Gastroesophageal sphincter (tissue), 3 donors: ENCODE results near the gene XRCC4.

Experiments
- CTCF ChIP-seq, 4 experiments: fragments of 200-600 bp in 2 of 4; fragments of 450-650 bp in 2 of 4; sonication (generic) in 1 of 4; IDR thresholded peaks; one replicate each; pipeline ENCODE4 v1.5.1; 2017 to 2019; ENCODE audit warnings: antibody characterized with exemption in 4 of 4, mild to moderate bottlenecking in 2 of 4, moderate library complexity in 2 of 4
- EP300 ChIP-seq: sonication (generic); formaldehyde crosslinking; IDR thresholded peaks from one replicate; pipeline ENCODE4 v1.6.1; 2017; ENCODE audit warnings: antibody characterized with exemption, mild to moderate bottlenecking
- POLR2A ChIP-seq, 2 donors: fragments of 450-650 bp; IDR thresholded peaks; one replicate each; pipeline ENCODE4 v1.6.1; 2017; ENCODE audit warnings: antibody characterized with exemption in 2 of 2, mild to moderate bottlenecking in 2 of 2, moderate library complexity in 1 of 2
- POLR2AphosphoS5 ChIP-seq: sonication (generic); formaldehyde crosslinking; IDR thresholded peaks from one replicate; pipeline ENCODE4 v1.6.1; 2017; ENCODE audit warnings: antibody characterized with exemption

GRCh38 chr5:83184534-83184933 is 107.2 kb downstream of the XRCC4 start:
- TF ChIP-seq POLR2AphosphoS5 (no peak), CTCF (IDR thresholded peaks at IDR 0.05) (no peak), EP300 (no peak), POLR2A (IDR thresholded peaks at IDR 0.05) (no peak)
